NK-92 (cell line): ENCODE data around the gene LAMC1.
"Not testable (repeated sequence)": the region's sequence is repeated elsewhere in the genome, so short reads cannot be mapped to it uniquely, and the experiment has no call there.

Experiments used
- DNase-seq: peaks from one replicate; lab custom pipeline; 2025; ENCODE audit not compliant: unreplicated experiment; lab: John Stamatoyannopoulos, UW

Gene LAMC1

GRCh38 chr1:183040547-183040971, 17.3 kb downstream of the LAMC1 start:
- DNase-seq: no peak

GRCh38 chr1:183043254-183043653, 20.0 kb downstream of the LAMC1 start:
- DNase-seq: no peak

GRCh38 chr1:183043872-183044854, 20.9 kb downstream of the LAMC1 start:
- DNase-seq: no peak

- no peak for DNase-seq
Measured at GRCh38 chr1:183044893-183045649, 21.9 kb downstream of the LAMC1 start.

GRCh38 chr1:183048087-183049085, 25.2 kb downstream of the LAMC1 start:
- no peak for DNase-seq

GRCh38 chr1:183051546-183051945, 28.3 kb downstream of the LAMC1 start:
- DNase-seq: no peak

GRCh38 chr1:183052861-183053260, 29.6 kb downstream of the LAMC1 start:
- DNase-seq: no peak

GRCh38 chr1:183058851-183059502, 35.8 kb downstream of the LAMC1 start:
- no peak for DNase-seq

- no peak for DNase-seq
Measured at GRCh38 chr1:183061194-183061593, 38.0 kb downstream of the LAMC1 start.

- DNase-seq: no peak
Measured at GRCh38 chr1:183063349-183063748, 40.1 kb downstream of the LAMC1 start.

GRCh38 chr1:183065168-183065706, 42.0 kb downstream of the LAMC1 start:
- no peak for DNase-seq

- not testable (repeated sequence) for DNase-seq
Measured at GRCh38 chr1:183066432-183066831, 43.2 kb downstream of the LAMC1 start.

GRCh38 chr1:183069562-183070216, 46.5 kb downstream of the LAMC1 start:
- DNase-seq: no peak

- DNase-seq: no peak
Measured at GRCh38 chr1:183070234-183070922, 47.2 kb downstream of the LAMC1 start.

GRCh38 chr1:183070923-183071618, 47.9 kb downstream of the LAMC1 start:
- DNase-seq: no peak

- DNase-seq: not testable (repeated sequence)
Measured at GRCh38 chr1:183072595-183072994, 49.4 kb downstream of the LAMC1 start.

GRCh38 chr1:183073320-183073719, 50.1 kb downstream of the LAMC1 start:
- DNase-seq: no peak

GRCh38 chr1:183074215-183074614, 51.0 kb downstream of the LAMC1 start:
- DNase-seq: no peak
